ENCODE measurements around the gene NEMP1.

NEMP1 gene

GRCh38 chr12:57118711-57119271 lies 40.2 kb upstream of the NEMP1 start:
- WGBS (ENCODE audit: insufficient coverage, insufficient read length): no CpG with 5 or more reads among the region's 1 CpG
- no peaks in the 10 kb centered on the region for H3K9me3 ChIP-seq (ENCODE audit: control insufficient read depth, insufficient read depth, low read length)
- no peak for DNase-seq (ENCODE audit: low read depth, low spot score)
- H3K27me3 ChIP-seq (ENCODE audit: control insufficient read depth, insufficient read depth, low read length): no peaks in the 10 kb centered on the region
- no peak overlapping the region for H3K4me3 ChIP-seq (ENCODE audit: low read length)
- no peak overlapping the region for H3K27ac ChIP-seq (ENCODE audit: low read length)
- H3K36me3 ChIP-seq (ENCODE audit: control insufficient read depth, insufficient read depth, low read length): no peaks in the 10 kb centered on the region
- H3K4me1 ChIP-seq (ENCODE audit: control insufficient read depth, insufficient read depth, low read length): no peaks in the 10 kb centered on the region

- Histone ChIP-seq H3K4me3 (ENCODE audit: low read length) (no peak overlapping the region), H3K27me3 (ENCODE audit: control insufficient read depth, insufficient read depth, low read length) (no peaks in the 10 kb centered on the region), H3K4me1 (ENCODE audit: control insufficient read depth, insufficient read depth, low read length) (no peaks in the 10 kb centered on the region; the same call in 1 of the 2 replicates), H3K9me3 (ENCODE audit: control insufficient read depth, insufficient read depth, low read length) (no peaks in the 10 kb centered on the region), H3K27ac (ENCODE audit: low read length) (no peak overlapping the region), H3K36me3 (ENCODE audit: control insufficient read depth, insufficient read depth, low read length) (no peaks in the 10 kb centered on the region)
- DNase-seq (ENCODE audit: low read depth, low spot score): no peak
- WGBS (ENCODE audit: insufficient coverage, insufficient read length): no CpG with 5 or more reads among the region's 5 CpGs
These were observed 38.1 kb upstream of the NEMP1 start for GRCh38 chr12:57116580-57117281.

GRCh38 chr12:57112492-57113294 lies 34.1 kb upstream of the NEMP1 start:
- no peak overlapping the region for H3K27ac ChIP-seq (ENCODE audit: low read length)
- no peak overlapping the region for H3K4me3 ChIP-seq (ENCODE audit: low read length)
- H3K4me1 ChIP-seq (ENCODE audit: control insufficient read depth, insufficient read depth, low read length): peaks cover 2% of the 10 kb centered on the region; the same call in 1 of the 2 replicates
- DNase-seq (ENCODE audit: low read depth, low spot score): no peak
- no peaks in the 10 kb centered on the region for H3K27me3 ChIP-seq (ENCODE audit: control insufficient read depth, insufficient read depth, low read length)
- H3K9me3 ChIP-seq (ENCODE audit: control insufficient read depth, insufficient read depth, low read length): no peaks in the 10 kb centered on the region
- no CpG with 5 or more reads among the region's 9 CpGs for WGBS (ENCODE audit: insufficient coverage, insufficient read length)
- H3K36me3 ChIP-seq (ENCODE audit: control insufficient read depth, insufficient read depth, low read length): no peaks in the 10 kb centered on the region

GRCh38 chr12:57111031-57111734 lies 32.6 kb upstream of the NEMP1 start, which contains the start of gene STAT6:
TSS of gene STAT6 (minus strand) at chr12:57111362. CDS start at chr12:57108278, 3,084 bp downstream.
- DNase-seq (ENCODE audit: low read depth, low spot score): no peak
- H3K4me1 ChIP-seq (ENCODE audit: control insufficient read depth, insufficient read depth, low read length): peaks cover 2% of the 10 kb centered on the region; the same call in 1 of the 2 replicates
- peak within 1 kb of the TSS; percentile 12 for H3K27ac ChIP-seq (ENCODE audit: low read length)
- no CpG with 5 or more reads among the region's 13 CpGs for WGBS (ENCODE audit: insufficient coverage, insufficient read length)
- H3K4me3 ChIP-seq (ENCODE audit: low read length): peak within 1 kb of the TSS; percentile 19; the same call in 1 of the 2 replicates
- no peaks in the 10 kb centered on the region for H3K9me3 ChIP-seq (ENCODE audit: control insufficient read depth, insufficient read depth, low read length)
- no peaks in the 10 kb centered on the region for H3K36me3 ChIP-seq (ENCODE audit: control insufficient read depth, insufficient read depth, low read length)
- H3K27me3 ChIP-seq (ENCODE audit: control insufficient read depth, insufficient read depth, low read length): no peaks in the 10 kb centered on the region

GRCh38 chr12:57110104-57111030 lies 31.8 kb upstream of the NEMP1 start:
- H3K4me3 ChIP-seq (ENCODE audit: low read length): peak overlapping the region; percentile 19; the same call in 1 of the 2 replicates
- H3K27me3 ChIP-seq (ENCODE audit: control insufficient read depth, insufficient read depth, low read length): no peaks in the 10 kb centered on the region
- H3K4me1 ChIP-seq (ENCODE audit: control insufficient read depth, insufficient read depth, low read length): peaks cover 2% of the 10 kb centered on the region; the same call in 1 of the 2 replicates
- no peak for DNase-seq (ENCODE audit: low read depth, low spot score)
- H3K9me3 ChIP-seq (ENCODE audit: control insufficient read depth, insufficient read depth, low read length): no peaks in the 10 kb centered on the region
- H3K36me3 ChIP-seq (ENCODE audit: control insufficient read depth, insufficient read depth, low read length): peaks cover 2% of the 10 kb centered on the region; the same call in 1 of the 2 replicates
- no CpG with 5 or more reads among the region's 28 CpGs for WGBS (ENCODE audit: insufficient coverage, insufficient read length)
- H3K27ac ChIP-seq (ENCODE audit: low read length): peak overlapping the region; percentile 12

- peaks cover 2% of the 10 kb centered on the region; the same call in 1 of the 2 replicates for H3K36me3 ChIP-seq (ENCODE audit: control insufficient read depth, insufficient read depth, low read length)
- DNase-seq (ENCODE audit: low read depth, low spot score): no peak
- no CpG with 5 or more reads among the region's 7 CpGs for WGBS (ENCODE audit: insufficient coverage, insufficient read length)
- no peaks in the 10 kb centered on the region for H3K27me3 ChIP-seq (ENCODE audit: control insufficient read depth, insufficient read depth, low read length)
- H3K4me1 ChIP-seq (ENCODE audit: control insufficient read depth, insufficient read depth, low read length): peaks cover 2% of the 10 kb centered on the region; the same call in 1 of the 2 replicates
- H3K27ac ChIP-seq (ENCODE audit: low read length): no peak overlapping the region
- H3K4me3 ChIP-seq (ENCODE audit: low read length): no peak overlapping the region
- no peaks in the 10 kb centered on the region for H3K9me3 ChIP-seq (ENCODE audit: control insufficient read depth, insufficient read depth, low read length)
These were observed 30.9 kb upstream of the NEMP1 start for GRCh38 chr12:57109207-57110103.

- Histone ChIP-seq H3K27ac (ENCODE audit: low read length) (no peak overlapping the region), H3K36me3 (ENCODE audit: control insufficient read depth, insufficient read depth, low read length) (peaks cover 2% of the 10 kb centered on the region; the same call in 1 of the 2 replicates), H3K9me3 (ENCODE audit: control insufficient read depth, insufficient read depth, low read length) (no peaks in the 10 kb centered on the region), H3K4me1 (ENCODE audit: control insufficient read depth, insufficient read depth, low read length) (peaks cover 2% of the 10 kb centered on the region; the same call in 1 of the 2 replicates), H3K27me3 (ENCODE audit: control insufficient read depth, insufficient read depth, low read length) (no peaks in the 10 kb centered on the region), H3K4me3 (ENCODE audit: low read length) (no peak overlapping the region)
- no peak for DNase-seq (ENCODE audit: low read depth, low spot score)
- no CpG with 5 or more reads among the region's 7 CpGs for WGBS (ENCODE audit: insufficient coverage, insufficient read length)
These were observed 29.0 kb upstream of the NEMP1 start for GRCh38 chr12:57107456-57108155.

- Histone ChIP-seq H3K4me3 (ENCODE audit: low read length) (no peak overlapping the region), H3K27ac (ENCODE audit: low read length) (no peak overlapping the region), H3K4me1 (ENCODE audit: control insufficient read depth, insufficient read depth, low read length) (no peaks in the 10 kb centered on the region; the same call in 1 of the 2 replicates), H3K36me3 (ENCODE audit: control insufficient read depth, insufficient read depth, low read length) (peaks cover 2% of the 10 kb centered on the region; the same call in 1 of the 2 replicates), H3K9me3 (ENCODE audit: control insufficient read depth, insufficient read depth, low read length) (no peaks in the 10 kb centered on the region), H3K27me3 (ENCODE audit: control insufficient read depth, insufficient read depth, low read length) (no peaks in the 10 kb centered on the region)
- WGBS (ENCODE audit: insufficient coverage, insufficient read length): no CpG with 5 or more reads among the region's 9 CpGs
- DNase-seq (ENCODE audit: low read depth, low spot score): no peak
These were observed 27.6 kb upstream of the NEMP1 start for GRCh38 chr12:57106021-57106708.
